Measurements from ENCODE around the gene PDLIM7. TPM values are rescaled to one million over a fixed set of nuclear protein-coding genes. Genes with fewer than 3 reads are reported as not detected.
A peak's percentile ranks its signal among the peaks of the same experiment; 100 is the strongest.

PDLIM7 gene
- total and polyA plus RNA-seq, 7 experiments from 2014 or later, result 2.7 to 63.2 (median 4.7) TPM

GRCh38 chr5:177443144-177443983 lies 54.0 kb downstream of the PDLIM7 start:
- Histone ChIP-seq H3K4me3 (ENCODE audit: low read length) (no peak overlapping the region), H3K9me3 (ENCODE audit: control insufficient read depth in 2 of 3, low read length in 3 of 3) (no peaks in the 10 kb centered on the region), H3K27ac (ENCODE audit: low read depth, low read length) (peak overlapping the region; percentile 97), H3K27me3 (ENCODE audit: control insufficient read depth in 2 of 2, insufficient read depth in 2 of 2, low read length in 2 of 2) (no peaks in the 10 kb centered on the region), H3K36me3 (ENCODE audit: control insufficient read depth in 2 of 3, insufficient read depth in 3 of 3, low read length in 3 of 3) (peaks cover 4 to 47% (median 7%) of the 10 kb centered on the region in 3 experiments), H3K4me1 (ENCODE audit: control insufficient read depth in 2 of 2, insufficient read depth in 2 of 2, low read length in 2 of 2) (peaks cover 11 to 49% of the 10 kb centered on the region in 2 donors)
- peaks cover 42 to 67% (median 52%) of the 10 kb centered on the region in 7 donors for H3K4me1 Mint-ChIP-seq
- CTCF ChIA-PET, result interaction anchor here (1.0 to 8.8 kb wide), 8 partner anchors 9 to 73 kb away, joined by 4 to 105 read pairs (median 6); no protein-coding TSS in a partner anchor
- H3K27ac Mint-ChIP-seq, result peak overlapping the region in 7 of 9 donors; percentile 80 to 97 (median 93)
- intact Hi-C loops (cut with micrococcal nuclease), result no loop called here
- ATAC-seq (no peak), DNase-seq (peak in 1 of 9 donors; percentile 11)
- H3K27me3 Mint-ChIP-seq, result peaks cover 0 to 7% (median 0%) of the 10 kb centered on the region in 5 donors
- no peak overlapping the region for H3K4me3 Mint-ChIP-seq
- peaks cover 0 to 18% (median 10%) of the 10 kb centered on the region in 5 donors for H3K36me3 Mint-ChIP-seq
- H3K9me3 Mint-ChIP-seq, result no peaks in the 10 kb centered on the region
- POLR2A ChIA-PET, result interaction anchor here (0.6 to 23.1 kb wide), 6 partner anchors 9 to 156 kb away, joined by 3 to 804 read pairs (median 4); partner anchors contain the start of genes F12, GRK6 and PFN3

- ChIA-PET POLR2A (interaction anchor here (0.6 to 23.1 kb wide), 7 partner anchors 11 to 171 kb away, joined by 3 to 804 read pairs (median 4); partner anchors contain the start of genes F12, GRK6 and PFN3), CTCF (interaction anchor here (0.9 to 8.8 kb wide), 7 partner anchors 10 to 72 kb away, joined by 4 to 105 read pairs (median 25); no protein-coding TSS in a partner anchor)
- H3K27ac ChIP-seq (ENCODE audit: low read depth, low read length), result peak overlapping the region; percentile 97
- DNase-seq (peak in 1 of 9 donors; percentile 5), ATAC-seq (no peak)
- no peaks in the 10 kb centered on the region for H3K27me3 Mint-ChIP-seq
- H3K4me3 Mint-ChIP-seq, result peak overlapping the region in 1 of 10 donors; percentile 56
- peaks cover 0 to 27% (median 14%) of the 10 kb centered on the region in 5 donors for H3K36me3 Mint-ChIP-seq
- H3K4me1 Mint-ChIP-seq, result peaks cover 46 to 69% (median 53%) of the 10 kb centered on the region in 7 donors
- peak overlapping the region in 6 of 9 donors; percentile 28 to 97 (median 36) for H3K27ac Mint-ChIP-seq
- H3K36me3 ChIP-seq (ENCODE audit: control insufficient read depth in 2 of 3, insufficient read depth in 3 of 3, low read length in 3 of 3), result peaks cover 4 to 58% (median 16%) of the 10 kb centered on the region in 3 experiments
- H3K4me3 ChIP-seq (ENCODE audit: low read length), result no peak overlapping the region
- intact Hi-C loops (cut with micrococcal nuclease), result no loop called here
- no peaks in the 10 kb centered on the region for H3K9me3 ChIP-seq (ENCODE audit: control insufficient read depth in 2 of 3, low read length in 3 of 3)
- no peaks in the 10 kb centered on the region for H3K9me3 Mint-ChIP-seq
- H3K4me1 ChIP-seq (ENCODE audit: control insufficient read depth in 2 of 2, insufficient read depth in 2 of 2, low read length in 2 of 2), result peaks cover 11 to 49% of the 10 kb centered on the region in 2 donors
- H3K27me3 ChIP-seq (ENCODE audit: control insufficient read depth in 2 of 2, insufficient read depth in 2 of 2, low read length in 2 of 2), result no peaks in the 10 kb centered on the region
Measured at GRCh38 chr5:177442066-177442826, 55.2 kb downstream of the PDLIM7 start.

DNA sequence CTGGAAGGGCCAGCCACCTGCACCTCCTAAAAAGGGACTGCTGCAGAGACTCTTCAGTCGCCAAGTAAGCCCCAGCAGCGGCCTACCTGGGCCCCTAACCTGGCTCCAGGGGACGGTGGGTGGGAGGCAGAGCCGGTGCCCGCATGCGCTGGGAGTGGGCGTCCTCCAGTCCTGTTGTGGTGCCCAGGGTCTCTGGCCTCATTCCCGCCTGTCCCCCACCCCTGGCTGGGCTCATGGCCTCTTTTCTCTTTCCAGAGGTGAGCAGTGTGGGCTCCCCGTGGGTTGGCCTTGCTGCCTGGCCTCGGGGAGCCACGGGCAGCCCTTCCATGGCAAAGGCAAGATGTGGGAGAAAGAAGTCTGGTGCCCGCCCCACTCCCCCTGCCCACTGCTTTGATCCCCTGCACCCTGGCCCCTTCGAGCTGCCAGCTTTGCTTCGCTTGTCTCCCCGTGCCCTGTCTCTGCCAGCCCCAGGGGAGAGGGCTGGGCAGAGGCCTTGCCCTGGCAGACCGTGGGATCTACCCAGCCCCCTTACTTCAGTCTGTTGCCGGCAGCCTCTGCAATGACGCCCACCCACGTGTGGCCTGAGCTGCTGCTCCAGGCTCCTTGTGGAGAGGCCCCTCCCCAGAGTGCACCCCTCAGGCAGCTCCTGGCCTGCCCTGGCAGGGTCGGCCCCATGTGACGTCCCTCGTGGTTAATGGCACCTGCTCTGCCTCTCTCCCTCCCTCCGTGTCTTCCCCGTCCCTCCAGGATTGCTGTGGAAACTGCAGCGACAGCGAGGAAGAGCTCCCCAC lies 56.2 kb downstream of the PDLIM7 start:
- Histone ChIP-seq H3K27me3 (ENCODE audit: control insufficient read depth in 2 of 2, insufficient read depth in 2 of 2, low read length in 2 of 2) (no peaks in the 10 kb centered on the region), H3K4me1 (ENCODE audit: control insufficient read depth in 2 of 2, insufficient read depth in 2 of 2, low read length in 2 of 2) (peaks cover 10 to 52% of the 10 kb centered on the region in 2 donors), H3K9me3 (ENCODE audit: control insufficient read depth in 2 of 3, low read length in 3 of 3) (no peaks in the 10 kb centered on the region), H3K4me3 (ENCODE audit: low read length) (no peak overlapping the region), H3K27ac (ENCODE audit: low read depth, low read length) (peak overlapping the region; percentile 84), H3K36me3 (ENCODE audit: control insufficient read depth in 2 of 3, insufficient read depth in 3 of 3, low read length in 3 of 3) (peaks cover 9 to 69% (median 23%) of the 10 kb centered on the region in 3 experiments)
- no peak for ATAC-seq
- no peaks in the 10 kb centered on the region for H3K9me3 Mint-ChIP-seq
- H3K27ac Mint-ChIP-seq, result peak overlapping the region in 5 of 9 donors; percentile 28 to 92 (median 76)
- peaks cover 0 to 34% (median 18%) of the 10 kb centered on the region in 5 donors for H3K36me3 Mint-ChIP-seq
- POLR2A ChIA-PET, result interaction anchor here (0.6 to 23.1 kb wide), 7 partner anchors 7 to 172 kb away, joined by 3 to 804 read pairs (median 6); partner anchors contain the start of gene GRK6
- DNase-seq, result no peak
- no peaks in the 10 kb centered on the region for H3K27me3 Mint-ChIP-seq
- intact Hi-C loops (cut with micrococcal nuclease), result no loop called here
- peaks cover 52 to 79% (median 63%) of the 10 kb centered on the region in 7 donors for H3K4me1 Mint-ChIP-seq
- CTCF ChIA-PET, result interaction anchor here (0.7 to 3.7 kb wide), 5 partner anchors 9 to 38 kb away, joined by 3 to 25 read pairs (median 5); no protein-coding TSS in a partner anchor
- H3K4me3 Mint-ChIP-seq, result peak overlapping the region in 1 of 10 donors; percentile 56

GRCh38 chr5:177440211-177440989 lies 57.0 kb downstream of the PDLIM7 start:
- intact Hi-C loops (cut with micrococcal nuclease), result no loop called here

DNA sequence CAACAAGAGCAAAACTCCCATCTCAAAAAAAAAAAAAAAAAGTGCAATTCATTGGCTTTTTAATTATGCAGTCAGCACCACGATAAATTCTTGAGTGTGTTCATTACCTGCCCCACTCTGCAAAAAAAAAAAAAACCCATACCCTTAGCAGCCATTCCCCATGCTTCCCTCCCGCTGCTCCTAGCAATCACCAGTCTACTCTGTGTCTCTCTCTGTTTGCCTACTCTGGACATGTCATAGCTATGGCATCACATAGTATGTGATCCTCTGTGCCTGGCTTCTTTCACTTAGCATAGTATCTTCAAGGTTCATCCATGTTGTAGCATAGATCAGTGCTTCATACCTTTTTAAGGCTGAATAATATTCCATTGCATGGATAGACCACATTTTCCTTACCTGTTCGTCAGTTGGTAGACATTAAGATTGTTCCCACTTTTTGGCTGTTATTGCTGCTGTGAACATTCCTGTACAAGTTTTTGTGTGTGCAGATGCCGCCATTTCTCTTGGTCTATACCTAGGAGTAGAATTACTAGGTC lies 57.8 kb downstream of the PDLIM7 start:
- peaks cover 42 to 77% (median 54%) of the 10 kb centered on the region in 7 donors for H3K4me1 Mint-ChIP-seq
- POLR2A ChIA-PET, result interaction anchor here (1.2 to 23.1 kb wide), 8 partner anchors 9 to 67 kb away, joined by 3 to 804 read pairs (median 8); partner anchors contain the start of genes F12 and GRK6
- peak overlapping the region in 8 of 10 donors; percentile 0 to 66 (median 52) for H3K4me3 Mint-ChIP-seq
- H3K27ac ChIP-seq (ENCODE audit: low read depth, low read length), result peak overlapping the region; percentile 84
- H3K36me3 ChIP-seq (ENCODE audit: control insufficient read depth in 2 of 3, insufficient read depth in 3 of 3, low read length in 3 of 3), result peaks cover 9 to 85% (median 28%) of the 10 kb centered on the region in 3 experiments
- H3K4me1 ChIP-seq (ENCODE audit: control insufficient read depth in 2 of 2, insufficient read depth in 2 of 2, low read length in 2 of 2), result peaks cover 10 to 51% of the 10 kb centered on the region in 2 donors
- peak overlapping the region; percentile 26 to 92 (median 83) for H3K27ac Mint-ChIP-seq
- no peak for DNase-seq
- CTCF ChIA-PET, result interaction anchor here (0.8 to 3.7 kb wide), 5 partner anchors 8 to 49 kb away, joined by 3 to 25 read pairs (median 5); no protein-coding TSS in a partner anchor
- peaks cover 0 to 34% (median 19%) of the 10 kb centered on the region in 5 donors for H3K36me3 Mint-ChIP-seq
- H3K9me3 Mint-ChIP-seq, result no peaks in the 10 kb centered on the region
- H3K27me3 ChIP-seq (ENCODE audit: control insufficient read depth in 2 of 2, insufficient read depth in 2 of 2, low read length in 2 of 2), result no peaks in the 10 kb centered on the region
- no peaks in the 10 kb centered on the region for H3K27me3 Mint-ChIP-seq
- intact Hi-C loops (cut with micrococcal nuclease), result loop anchor here in 1 of 2 donors (10.0 kb wide), 1 partner anchor 1185 kb away; the partner anchor contains the start of gene CLK4
- H3K4me3 ChIP-seq (ENCODE audit: low read length), result no peak overlapping the region
- no peaks in the 10 kb centered on the region for H3K9me3 ChIP-seq (ENCODE audit: control insufficient read depth in 2 of 3, low read length in 3 of 3)
- no peak for ATAC-seq

More at GRCh38 chr5:177440211-177440989, 57.0 kb downstream of the PDLIM7 start:
- H3K27ac Mint-ChIP-seq, result peak overlapping the region in 8 of 9 donors; percentile 63 to 92 (median 84)
- Histone ChIP-seq H3K27me3 (ENCODE audit: control insufficient read depth in 2 of 2, insufficient read depth in 2 of 2, low read length in 2 of 2) (no peaks in the 10 kb centered on the region), H3K36me3 (ENCODE audit: control insufficient read depth in 2 of 3, insufficient read depth in 3 of 3, low read length in 3 of 3) (peaks cover 9 to 77% (median 24%) of the 10 kb centered on the region in 3 experiments), H3K27ac (ENCODE audit: low read depth, low read length) (peak overlapping the region; percentile 84), H3K4me3 (ENCODE audit: low read length) (no peak overlapping the region), H3K9me3 (ENCODE audit: control insufficient read depth in 2 of 3, low read length in 3 of 3) (no peaks in the 10 kb centered on the region), H3K4me1 (ENCODE audit: control insufficient read depth in 2 of 2, insufficient read depth in 2 of 2, low read length in 2 of 2) (peaks cover 4 to 51% of the 10 kb centered on the region in 2 donors)
- H3K27me3 Mint-ChIP-seq, result no peaks in the 10 kb centered on the region
- peak overlapping the region in 6 of 10 donors; percentile 0 to 59 (median 46) for H3K4me3 Mint-ChIP-seq
- ChIA-PET POLR2A (interaction anchor here (1.2 to 23.1 kb wide), 7 partner anchors 8 to 68 kb away, joined by 3 to 804 read pairs (median 8); partner anchors contain the start of gene GRK6), CTCF (interaction anchor here (0.9 to 3.7 kb wide), 4 partner anchors 11 to 37 kb away, joined by 4 to 25 read pairs (median 10); no protein-coding TSS in a partner anchor)
- peaks cover 49 to 78% (median 55%) of the 10 kb centered on the region in 7 donors for H3K4me1 Mint-ChIP-seq
- H3K9me3 Mint-ChIP-seq, result no peaks in the 10 kb centered on the region
- DNase-seq (peak in 2 of 9 donors; percentile 16 to 75), ATAC-seq (peak; percentile 78)
- peaks cover 0 to 34% (median 19%) of the 10 kb centered on the region in 5 donors for H3K36me3 Mint-ChIP-seq
